H9 (cell line): Measurements from ENCODE around the gene PRR5L. TPM values are rescaled to one million over a fixed set of nuclear protein-coding genes. Genes with fewer than 3 reads are reported as not detected.

Experiments
- DNase-seq: peaks from one replicate; pipeline ENCODE4 v3.0.0-alpha.2; 2017
- H2AFZ ChIP-seq: one replicate; pipeline ENCODE4 v1.6.1; 2013; ENCODE audit warnings: mild to moderate bottlenecking, low read length, control low read depth, moderate library complexity
- H2AK5ac ChIP-seq: 2 replicates; pipeline ENCODE4 v1.6.1; 2013; ENCODE audit warnings: low read length, control low read depth, mixed read lengths; ENCODE audit not compliant: insufficient read length
- H2BK120ac ChIP-seq: one replicate; pipeline ENCODE4 v1.6.1; 2013; ENCODE audit warnings: low read depth, mild to moderate bottlenecking, low read length, control low read depth, inconsistent platforms; ENCODE audit not compliant: poor library complexity, severe bottlenecking
- H2BK12ac ChIP-seq: 2 replicates; pipeline ENCODE4 v1.6.1; 2013; ENCODE audit warnings: low read length, control low read depth, mixed read lengths, low read depth; ENCODE audit not compliant: insufficient read length
- H2BK15ac ChIP-seq: 2 replicates; pipeline ENCODE4 v1.6.1; 2013; ENCODE audit warnings: low read depth, low read length, control low read depth
- H2BK20ac ChIP-seq: one replicate; pipeline ENCODE4 v1.6.1; 2013; ENCODE audit warnings: low read depth, mild to moderate bottlenecking, low read length, control low read depth, inconsistent platforms; ENCODE audit not compliant: poor library complexity, severe bottlenecking
- H2BK5ac ChIP-seq: 2 replicates; pipeline ENCODE4 v1.6.1; 2013; ENCODE audit warnings: low read length, control low read depth, mixed read lengths; ENCODE audit not compliant: insufficient read length
- H3K14ac ChIP-seq: 2 replicates; pipeline ENCODE4 v1.6.1; 2013; ENCODE audit warnings: low read length, control low read depth; ENCODE audit not compliant: insufficient read depth
- H3K18ac ChIP-seq: 2 replicates; pipeline ENCODE4 v1.6.1; 2013; ENCODE audit warnings: low read depth, mild to moderate bottlenecking, mixed read lengths, low read length, control low read depth; ENCODE audit not compliant: insufficient read length
- H3K23ac ChIP-seq: 2 replicates; pipeline ENCODE4 v1.6.1; 2013; ENCODE audit warnings: low read length, control low read depth, mixed read lengths, low read depth; ENCODE audit not compliant: insufficient read length
- H3K23me2 ChIP-seq: 2 replicates; pipeline ENCODE4 v1.6.1; 2013; ENCODE audit warnings: low read depth, mild to moderate bottlenecking, mixed read lengths, low read length, control low read depth; ENCODE audit not compliant: insufficient read length, poor library complexity, severe bottlenecking
- H3K27ac ChIP-seq: 2 replicates; pipeline ENCODE4 v1.5.1; 2013; ENCODE audit warnings: low read length, control low read depth, mixed read lengths, low read depth; ENCODE audit not compliant: insufficient read length
- H3K27me3 ChIP-seq: 2 replicates; pipeline ENCODE4 v1.6.1; 2013; ENCODE audit warnings: low read length, control low read depth, inconsistent platforms; ENCODE audit not compliant: insufficient read depth
- H3K4ac ChIP-seq: 2 replicates; pipeline ENCODE4 v1.6.1; 2013; ENCODE audit warnings: low read depth, mild to moderate bottlenecking, control low read depth, inconsistent platforms, low read length, moderate library complexity
- H3K4me1 ChIP-seq: 2 replicates; pipeline ENCODE4 v1.6.1; 2013; ENCODE audit warnings: low read length, control low read depth, inconsistent platforms; ENCODE audit not compliant: insufficient read depth
- H3K4me2 ChIP-seq: 2 replicates; pipeline ENCODE4 v1.6.1; 2013; ENCODE audit warnings: low read length, control low read depth, mixed read lengths; ENCODE audit not compliant: insufficient read length, insufficient read depth
- H3K56ac ChIP-seq: 2 replicates; pipeline ENCODE4 v1.6.1; 2013; ENCODE audit warnings: low read depth, mild to moderate bottlenecking, mixed read lengths, low read length, control low read depth; ENCODE audit not compliant: insufficient read length
- H3K79me1 ChIP-seq: 2 replicates; pipeline ENCODE4 v1.6.1; 2013; ENCODE audit warnings: low read depth, mild to moderate bottlenecking, moderate library complexity, low read length, control low read depth, inconsistent platforms; ENCODE audit not compliant: insufficient read depth, poor library complexity, severe bottlenecking
- H3K79me2 ChIP-seq: 2 replicates; pipeline ENCODE4 v1.6.1; 2013; ENCODE audit warnings: low read length, control low read depth, inconsistent platforms; ENCODE audit not compliant: insufficient read depth
- H3K9ac ChIP-seq: 2 replicates; pipeline ENCODE4 v1.6.1; 2013; ENCODE audit warnings: low read length, control low read depth, mixed read lengths; ENCODE audit not compliant: insufficient read length; ENCODE audit errors: extremely low read depth
- H3K9me3 ChIP-seq: one replicate; pipeline ENCODE4 v1.6.1; 2013; ENCODE audit warnings: low read depth, low read length, inconsistent platforms; ENCODE audit not compliant: control insufficient read depth
- H3T11ph ChIP-seq: one replicate; pipeline ENCODE4 v1.6.1; 2013; ENCODE audit warnings: mild to moderate bottlenecking, low read length, control low read depth, inconsistent platforms
- H4K20me1 ChIP-seq: one replicate; pipeline ENCODE4 v1.6.1; 2013; ENCODE audit not compliant: control insufficient read depth, insufficient read length, insufficient read depth
- H4K5ac ChIP-seq: 2 replicates; pipeline ENCODE4 v1.6.1; 2013; ENCODE audit warnings: low read depth, mild to moderate bottlenecking, mixed read lengths, low read length, control low read depth; ENCODE audit not compliant: insufficient read length
- H4K8ac ChIP-seq: replicated peaks from 2 replicates; pipeline ENCODE4 v1.6.1; 2013; ENCODE audit warnings: low read length, control low read depth, mixed read lengths, low read depth; ENCODE audit not compliant: insufficient read length
- H4K91ac ChIP-seq: 2 replicates; pipeline ENCODE4 v1.6.1; 2013; ENCODE audit warnings: low read depth, mild to moderate bottlenecking, moderate library complexity, mixed read lengths, low read length, control low read depth; ENCODE audit not compliant: insufficient read length
- H3K27ac Mint-ChIP-seq, 3 experiments: 2 replicates in 2 of 3; 3 replicates in 1 of 3; pipeline ENCODE4 v1.8.0; 2020 to 2021; ENCODE audit warnings: mixed read lengths in 3 of 3, mild to moderate bottlenecking in 1 of 3, moderate library complexity in 1 of 3
- H3K27me3 Mint-ChIP-seq: 2 replicates; pipeline ENCODE4 v1.8.0; 2021; ENCODE audit warnings: low read depth, mild to moderate bottlenecking, moderate library complexity, mixed read lengths
- H3K36me3 Mint-ChIP-seq, 3 experiments: 2 replicates in 2 of 3; 3 replicates in 1 of 3; pipeline ENCODE4 v1.8.0; 2020 to 2021; ENCODE audit warnings: low read depth in 3 of 3, mixed read lengths in 3 of 3; ENCODE audit not compliant: insufficient read depth in 1 of 3
- H3K4me1 Mint-ChIP-seq, 2 experiments: 2 replicates each; pipeline ENCODE4 v1.8.0; 2020; ENCODE audit warnings: mixed read lengths in 2 of 2
- H3K4me3 Mint-ChIP-seq, 2 experiments: 2 replicates in 1 of 2; 3 replicates in 1 of 2; pipeline ENCODE4 v1.8.0; 2020 to 2021; ENCODE audit warnings: mild to moderate bottlenecking in 2 of 2, mixed read lengths in 2 of 2, moderate library complexity in 1 of 2
- H3K9me3 Mint-ChIP-seq, 2 experiments: 2 replicates in 1 of 2; 3 replicates in 1 of 2; pipeline ENCODE4 v1.8.0; 2020; ENCODE audit warnings: mild to moderate bottlenecking in 2 of 2, mixed read lengths in 2 of 2, moderate library complexity in 1 of 2
- CTCF ChIP-seq: fragments of 200-600 bp; sonication (generic); conservative IDR thresholded peaks from 3 replicates; pipeline ENCODE4 v1.8.0; 2021; ENCODE audit warnings: antibody characterized with exemption, mild to moderate bottlenecking
- WGBS: extraction: QIAGEN DNeasy Blood & Tissue Kit; methylation state at CpG from one replicate; pipeline ENCODE4 v1.1.7; 2013; ENCODE audit warnings: missing lambda C conversion rate, low lambda C conversion rate, mixed read lengths; ENCODE audit not compliant: insufficient read length; ENCODE audit errors: extremely low coverage; 5-methylcytosine and 5-hydroxymethylcytosine counted together
- total RNA-seq: library from RNA; stranded (reverse); gene quantifications from 2 replicates; pipeline ENCODE4 v1.2.1, GENCODE V29; 2021

The PRR5L gene
- total RNA-seq, 1 experiment from 2014 or later: 5.6 TPM

GRCh38 chr11:36394926-36395325, 98.8 kb downstream of the PRR5L start:
- Histone ChIP-seq H3K9me3 (no peaks in the 10 kb centered on the region), H2BK12ac (no peak overlapping the region), H3K27me3 (no peaks in the 10 kb centered on the region), H2AK5ac (no peak overlapping the region), H3K4me1 (no peaks in the 10 kb centered on the region), H3K18ac (no peak overlapping the region), H2BK15ac (no peak overlapping the region), H3K4me2 (no peak overlapping the region), H3K4ac (no peak overlapping the region), H3K9ac (no peak overlapping the region), H3K27ac (no peak overlapping the region), H2AFZ (no peak overlapping the region), H2BK20ac (no peak overlapping the region), H3K14ac (no peak overlapping the region), H3K79me1 (no peaks in the 10 kb centered on the region), H2BK5ac (no peak overlapping the region), H3K56ac (no peak overlapping the region), H3T11ph (no peak overlapping the region), H3K23ac (no peak overlapping the region), H4K91ac (no peak overlapping the region), H4K5ac (no peak overlapping the region), H4K8ac (no peak overlapping the region), H3K23me2 (no peaks in the 10 kb centered on the region), H2BK120ac (no peak overlapping the region), H4K20me1 (no peaks in the 10 kb centered on the region), H3K79me2 (no peaks in the 10 kb centered on the region)
- Mint-ChIP-seq H3K9me3 (no peaks in the 10 kb centered on the region), H3K4me3 (no peak overlapping the region), H3K27me3 (no peaks in the 10 kb centered on the region; the same call in 1 of the 2 replicates), H3K4me1 (no peaks in the 10 kb centered on the region; a peak in 1 of 4 replicates), H3K27ac (no peak overlapping the region), H3K36me3 (no peaks in the 10 kb centered on the region)
- DNase-seq: no peak
- TF ChIP-seq CTCF: no peak
- WGBS: no CpG with 5 or more reads among the region's 3 CpGs
